Smooth muscle cell (in vitro differentiated cells): ENCODE results near the gene GABRR3. TPM values are rescaled to one million over a fixed set of nuclear protein-coding genes. Genes with fewer than 3 reads are reported as not detected.

Experiments
- DNase-seq: peaks from one replicate; lab custom pipeline; 2025; ENCODE audit not compliant: unreplicated experiment; lab: John Stamatoyannopoulos, UW
- H2AFZ ChIP-seq: fragments of 200-600 bp; sonication (generic); 2 replicates; pipeline ENCODE4 v1.6.0; 2016; ENCODE audit warnings: antibody characterized with exemption, low read depth, mild to moderate bottlenecking
- H3F3A ChIP-seq: fragments of 200-600 bp; sonication (generic); 2 replicates; pipeline ENCODE4 v1.6.0; 2017; ENCODE audit warnings: antibody characterized with exemption, low read depth
- H3K27ac ChIP-seq: fragments of 200-600 bp; sonication (generic); 2 replicates; pipeline ENCODE4 v1.5.1; 2016; ENCODE audit warnings: low read depth, mild to moderate bottlenecking
- H3K27me3 ChIP-seq: fragments of 200-600 bp; sonication (generic); 2 replicates; pipeline ENCODE4 v1.6.1; 2016; ENCODE audit warnings: low read depth, mild to moderate bottlenecking
- H3K36me3 ChIP-seq: fragments of 200-600 bp; sonication (generic); 2 replicates; pipeline ENCODE4 v1.5.1; 2016; ENCODE audit warnings: low read depth
- H3K4me1 ChIP-seq: fragments of 200-600 bp; sonication (generic); 2 replicates; pipeline ENCODE4 v1.5.1; 2016; ENCODE audit warnings: low read depth
- H3K4me2 ChIP-seq: fragments of 200-600 bp; sonication (generic); 2 replicates; pipeline ENCODE4 v1.6.0; 2016; ENCODE audit warnings: mild to moderate bottlenecking
- H3K4me3 ChIP-seq: fragments of 200-600 bp; sonication (generic); 2 replicates; pipeline ENCODE4 v1.5.1; 2016; ENCODE audit warnings: mild to moderate bottlenecking
- H3K79me2 ChIP-seq: fragments of 200-600 bp; sonication (generic); 2 replicates; pipeline ENCODE4 v1.6.0; 2016; ENCODE audit warnings: low read depth, mild to moderate bottlenecking
- H3K9ac ChIP-seq: fragments of 200-600 bp; sonication (generic); 2 replicates; pipeline ENCODE4 v1.6.0; 2016; ENCODE audit warnings: low read depth
- H3K9me3 ChIP-seq: fragments of 200-600 bp; sonication (generic); replicated peaks from 2 replicates; pipeline ENCODE4 v1.5.1; 2016; ENCODE audit warnings: low read depth
- H4K20me1 ChIP-seq: fragments of 200-600 bp; sonication (generic); 2 replicates; pipeline ENCODE4 v1.6.0; 2016; ENCODE audit warnings: low read depth
- WGBS: methylation state at CpG from one replicate; pipeline ENCODE4 v1.1.7; 2016; ENCODE audit warnings: low lambda C conversion rate; 5-methylcytosine and 5-hydroxymethylcytosine counted together
- polyA plus RNA-seq: library from polyadenylated mRNA; unstranded; fragments of >200 nt; fragmentation: Nextera tagmentation; extraction: Ambion mirVana; gene quantifications from 2 replicates; pipeline ENCODE4 v1.2.1, GENCODE V29; 2016
- total RNA-seq: library from RNA; depleted of rRNA; stranded (reverse); fragments of >200 nt; gene quantifications from 2 replicates; pipeline ENCODE4 v1.2.3, GENCODE V29; 2014
- TF ChIP-seq, protein P1 (sequence below): fragments of 200-600 bp; sonication (generic); IDR thresholded peaks from 2 replicates; pipeline ENCODE4 v1.5.1; 2017; ENCODE audit warnings: borderline replicate concordance, mild to moderate bottlenecking, antibody characterized with exemption; ENCODE audit not compliant: insufficient read depth, poor library complexity, severe bottlenecking

Gene GABRR3
- total and polyA plus RNA-seq, 2 experiments from 2014 or later = not detected

DNA sequence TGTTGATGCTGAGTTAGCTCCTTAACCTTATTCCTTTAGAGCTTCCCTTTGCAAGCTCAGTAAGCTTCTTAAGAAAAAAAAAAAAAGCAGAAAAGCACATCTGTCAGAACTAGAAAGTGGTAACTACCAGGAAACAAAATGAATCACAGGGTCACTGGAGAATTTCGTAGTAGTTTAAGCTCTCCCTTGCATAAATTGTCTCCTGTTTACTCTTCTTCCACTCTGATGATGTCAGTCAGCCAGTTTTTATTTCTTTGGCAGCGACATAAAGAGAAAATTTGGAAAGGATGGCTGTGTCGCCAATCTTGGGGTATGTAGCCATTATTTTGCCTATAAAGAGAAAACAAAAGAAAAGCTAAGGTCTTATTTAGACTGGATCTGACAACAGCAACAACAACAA, 3.2 kb upstream of the GABRR3 start:
- 72% methylated on average over 3 of the region's 3 CpGs for WGBS
- Histone ChIP-seq H3K79me2 (no peaks in the 10 kb centered on the region), H3K4me1 (no peaks in the 10 kb centered on the region), H3F3A (no peaks in the 10 kb centered on the region), H3K4me2 (no peak overlapping the region), H2AFZ (no peak overlapping the region), H3K27me3 (no peaks in the 10 kb centered on the region), H3K36me3 (no peaks in the 10 kb centered on the region), H3K9me3 (no peaks in the 10 kb centered on the region), H3K9ac (no peak overlapping the region), H3K27ac (no peak overlapping the region), H4K20me1 (no peaks in the 10 kb centered on the region), H3K4me3 (no peak overlapping the region)
- DNase-seq = no peak
- TF ChIP-seq, protein P1, sequence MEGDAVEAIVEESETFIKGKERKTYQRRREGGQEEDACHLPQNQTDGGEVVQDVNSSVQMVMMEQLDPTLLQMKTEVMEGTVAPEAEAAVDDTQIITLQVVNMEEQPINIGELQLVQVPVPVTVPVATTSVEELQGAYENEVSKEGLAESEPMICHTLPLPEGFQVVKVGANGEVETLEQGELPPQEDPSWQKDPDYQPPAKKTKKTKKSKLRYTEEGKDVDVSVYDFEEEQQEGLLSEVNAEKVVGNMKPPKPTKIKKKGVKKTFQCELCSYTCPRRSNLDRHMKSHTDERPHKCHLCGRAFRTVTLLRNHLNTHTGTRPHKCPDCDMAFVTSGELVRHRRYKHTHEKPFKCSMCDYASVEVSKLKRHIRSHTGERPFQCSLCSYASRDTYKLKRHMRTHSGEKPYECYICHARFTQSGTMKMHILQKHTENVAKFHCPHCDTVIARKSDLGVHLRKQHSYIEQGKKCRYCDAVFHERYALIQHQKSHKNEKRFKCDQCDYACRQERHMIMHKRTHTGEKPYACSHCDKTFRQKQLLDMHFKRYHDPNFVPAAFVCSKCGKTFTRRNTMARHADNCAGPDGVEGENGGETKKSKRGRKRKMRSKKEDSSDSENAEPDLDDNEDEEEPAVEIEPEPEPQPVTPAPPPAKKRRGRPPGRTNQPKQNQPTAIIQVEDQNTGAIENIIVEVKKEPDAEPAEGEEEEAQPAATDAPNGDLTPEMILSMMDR = no peak

GRCh38 chr3:98034486-98034885, 629 bp downstream of the GABRR3 start:
- 85% methylated on average over 2 of the region's 2 CpGs for WGBS
- no peak overlapping the region for H3K9ac ChIP-seq

DNA sequence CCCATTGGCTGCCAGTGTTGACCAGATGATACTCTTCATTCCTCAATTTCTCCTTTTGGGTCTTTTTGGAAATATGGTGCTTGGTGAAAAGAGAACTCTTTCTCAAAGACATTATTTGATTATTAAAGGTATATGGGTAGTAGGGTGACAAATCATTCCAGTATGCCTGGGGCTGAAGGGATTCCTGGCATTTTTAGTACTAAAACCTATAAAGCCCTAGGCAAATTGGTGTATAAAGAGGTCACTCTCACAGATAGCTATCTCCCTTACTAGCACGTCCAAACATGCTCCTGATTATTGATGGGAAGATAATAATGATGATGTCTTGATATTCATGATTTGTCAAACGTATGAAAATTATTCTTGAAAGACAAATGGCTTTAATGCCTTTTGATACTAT, 1.1 kb downstream of the GABRR3 start:
- TF ChIP-seq, protein P1 = no peak
- Histone ChIP-seq H3K4me3 (no peak overlapping the region), H3K4me2 (no peak overlapping the region), H3K36me3 (no peaks in the 10 kb centered on the region), H2AFZ (no peak overlapping the region), H3F3A (no peaks in the 10 kb centered on the region), H3K9me3 (no peaks in the 10 kb centered on the region), H3K4me1 (no peaks in the 10 kb centered on the region), H3K79me2 (no peaks in the 10 kb centered on the region), H3K27me3 (no peaks in the 10 kb centered on the region), H3K9ac (no peak overlapping the region), H3K27ac (no peak overlapping the region), H4K20me1 (no peaks in the 10 kb centered on the region)
- no peak for DNase-seq
- WGBS = 52% methylated on average over 2 of the region's 2 CpGs

More at GRCh38 chr3:98034486-98034885, 629 bp downstream of the GABRR3 start:
- no peaks in the 10 kb centered on the region for H3K36me3 ChIP-seq
- no peak overlapping the region for H3K4me2 ChIP-seq
- H3F3A ChIP-seq = no peaks in the 10 kb centered on the region
- no peaks in the 10 kb centered on the region for H3K79me2 ChIP-seq
- DNase-seq = no peak
- H3K4me3 ChIP-seq = no peak overlapping the region
- TF ChIP-seq, protein P1 = no peak
- no peaks in the 10 kb centered on the region for H4K20me1 ChIP-seq
- H3K9me3 ChIP-seq = no peaks in the 10 kb centered on the region
- H2AFZ ChIP-seq = no peak overlapping the region
- H3K27ac ChIP-seq = no peak overlapping the region
- H3K4me1 ChIP-seq = no peaks in the 10 kb centered on the region
- H3K27me3 ChIP-seq = no peaks in the 10 kb centered on the region

DNA sequence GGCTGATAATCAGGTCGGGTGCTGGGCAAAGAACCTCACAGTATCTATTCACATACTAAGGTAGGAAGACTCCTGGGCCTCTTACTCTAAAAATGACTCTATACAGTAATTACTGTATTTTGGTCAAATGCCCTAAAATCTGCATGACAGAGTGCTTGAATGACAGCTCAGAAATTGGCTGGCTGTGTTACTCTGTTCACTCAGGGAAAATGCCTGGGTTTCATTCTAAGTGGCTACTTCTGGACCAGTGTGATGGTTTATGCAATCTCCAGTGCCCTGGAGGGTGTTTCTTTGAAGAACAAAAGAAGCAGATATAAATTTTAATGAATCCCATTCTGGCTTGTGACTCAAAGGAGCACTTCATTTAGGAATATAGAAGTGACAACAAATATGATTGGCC, 2.2 kb downstream of the GABRR3 start:
- 45% methylated on average over 1 of the region's 1 CpG for WGBS
- Histone ChIP-seq H3K4me1 (no peaks in the 10 kb centered on the region), H3K9me3 (no peaks in the 10 kb centered on the region), H3K4me3 (no peak overlapping the region), H3K9ac (no peak overlapping the region), H4K20me1 (no peaks in the 10 kb centered on the region), H2AFZ (no peak overlapping the region), H3K27me3 (no peaks in the 10 kb centered on the region), H3K79me2 (no peaks in the 10 kb centered on the region), H3F3A (no peaks in the 10 kb centered on the region), H3K4me2 (no peak overlapping the region), H3K36me3 (no peaks in the 10 kb centered on the region), H3K27ac (no peak overlapping the region)
- DNase-seq = no peak
- TF ChIP-seq, protein P1 = no peak
